SJSA1 (cell line): ENCODE data around the gene CDHR2. TPM values are rescaled to one million over a fixed set of nuclear protein-coding genes. Genes with fewer than 3 reads are reported as not detected.

Source experiments
- DNase-seq, 2 experiments: peaks; one replicate each; pipeline ENCODE4 v3.0.0-alpha.2; 2015 to 2020; ENCODE audit warnings: low spot score in 2 of 2, low read depth in 1 of 2
- H3K27ac ChIP-seq: fragments of 250-450 bp; sonication (Bioruptor Pico); 2 replicates; pipeline ENCODE4 v1.5.1; 2020; ENCODE audit warnings: mild to moderate bottlenecking, moderate library complexity
- H3K27me3 ChIP-seq: fragments of 250-450 bp; sonication (Bioruptor Pico); replicated peaks from 2 replicates; pipeline ENCODE4 v1.5.1; 2020; ENCODE audit warnings: mild to moderate bottlenecking, moderate library complexity
- H3K36me3 ChIP-seq: fragments of 250-450 bp; sonication (Bioruptor Pico); 2 replicates; pipeline ENCODE4 v1.5.1; 2020; ENCODE audit warnings: mild to moderate bottlenecking
- H3K4me1 ChIP-seq: fragments of 250-450 bp; sonication (Bioruptor Pico); replicated peaks from 2 replicates; pipeline ENCODE4 v1.6.1; 2021; ENCODE audit warnings: mild to moderate bottlenecking
- H3K4me3 ChIP-seq: fragments of 250-450 bp; sonication (Bioruptor Pico); 2 replicates; pipeline ENCODE4 v1.5.1; 2020; ENCODE audit warnings: mild to moderate bottlenecking
- H3K9me3 ChIP-seq: fragments of 250-450 bp; sonication (Bioruptor Pico); replicated peaks from 2 replicates; pipeline ENCODE4 v1.5.1; 2020; ENCODE audit warnings: mild to moderate bottlenecking
- total RNA-seq: library from RNA; depleted of rRNA; stranded (reverse); fragments of >200 nt; shearing (Covaris generic); gene quantifications from 2 replicates; pipeline ENCODE4 v1.2.3, GENCODE V29; 2014

The CDHR2 gene
- total RNA-seq, 1 experiment from 2014 or later: not detected

- no peaks in the 10 kb centered on the region for H3K36me3 ChIP-seq
- no peak overlapping the region for H3K27ac ChIP-seq
- H3K4me1 ChIP-seq: peaks cover 14% of the 10 kb centered on the region
- no peak for DNase-seq
- H3K27me3 ChIP-seq: peaks cover 91% of the 10 kb centered on the region
- H3K4me3 ChIP-seq: no peak overlapping the region
- no peaks in the 10 kb centered on the region for H3K9me3 ChIP-seq
These were observed 83.6 kb downstream of the CDHR2 start for GRCh38 chr5:176632745-176633144.

- Histone ChIP-seq H3K27me3 (peaks cover 90% of the 10 kb centered on the region), H3K9me3 (no peaks in the 10 kb centered on the region), H3K4me1 (peaks cover 14% of the 10 kb centered on the region), H3K4me3 (no peak overlapping the region), H3K27ac (no peak overlapping the region), H3K36me3 (no peaks in the 10 kb centered on the region)
- DNase-seq: no peak
These were observed 84.5 kb downstream of the CDHR2 start for GRCh38 chr5:176633598-176633997.

GRCh38 chr5:176636426-176636825, 87.3 kb downstream of the CDHR2 start:
- Histone ChIP-seq H3K27ac (no peak overlapping the region), H3K36me3 (no peaks in the 10 kb centered on the region), H3K4me3 (no peak overlapping the region), H3K27me3 (peaks cover 61% of the 10 kb centered on the region), H3K9me3 (no peaks in the 10 kb centered on the region), H3K4me1 (no peaks in the 10 kb centered on the region)
- DNase-seq: no peak

GRCh38 chr5:176637556-176637955, 88.4 kb downstream of the CDHR2 start:
- H3K27me3 ChIP-seq: peaks cover 50% of the 10 kb centered on the region

GRCh38 chr5:176638437-176638836, 89.3 kb downstream of the CDHR2 start:
- Histone ChIP-seq H3K27ac (no peak overlapping the region), H3K27me3 (peaks cover 41% of the 10 kb centered on the region), H3K4me3 (no peak overlapping the region), H3K4me1 (no peaks in the 10 kb centered on the region), H3K9me3 (no peaks in the 10 kb centered on the region), H3K36me3 (no peaks in the 10 kb centered on the region)
- DNase-seq: no peak

More at GRCh38 chr5:176637556-176637955, 88.4 kb downstream of the CDHR2 start:
- Histone ChIP-seq H3K9me3 (no peaks in the 10 kb centered on the region), H3K36me3 (no peaks in the 10 kb centered on the region), H3K27ac (no peak overlapping the region), H3K4me1 (no peaks in the 10 kb centered on the region), H3K4me3 (no peak overlapping the region)
- DNase-seq: no peak

GRCh38 chr5:176639208-176639607, 90.1 kb downstream of the CDHR2 start:
- Histone ChIP-seq H3K4me3 (no peak overlapping the region), H3K36me3 (no peaks in the 10 kb centered on the region), H3K27me3 (peaks cover 34% of the 10 kb centered on the region), H3K27ac (no peak overlapping the region), H3K9me3 (no peaks in the 10 kb centered on the region), H3K4me1 (no peaks in the 10 kb centered on the region)
- DNase-seq: no peak

- Histone ChIP-seq H3K4me3 (no peak overlapping the region), H3K9me3 (no peaks in the 10 kb centered on the region), H3K27me3 (peaks cover 26% of the 10 kb centered on the region), H3K4me1 (no peaks in the 10 kb centered on the region), H3K27ac (no peak overlapping the region), H3K36me3 (no peaks in the 10 kb centered on the region)
- no peak for DNase-seq
These were observed 90.8 kb downstream of the CDHR2 start for GRCh38 chr5:176639981-176640380.

- no peak overlapping the region for H3K27ac ChIP-seq
- H3K4me1 ChIP-seq: no peaks in the 10 kb centered on the region
- no peak for DNase-seq
- H3K36me3 ChIP-seq: no peaks in the 10 kb centered on the region
- H3K4me3 ChIP-seq: no peak overlapping the region
- peaks cover 23% of the 10 kb centered on the region for H3K27me3 ChIP-seq
- no peaks in the 10 kb centered on the region for H3K9me3 ChIP-seq
These were observed 91.5 kb downstream of the CDHR2 start for GRCh38 chr5:176640616-176641015.

- no peak for DNase-seq
- Histone ChIP-seq H3K27me3 (peaks cover 5% of the 10 kb centered on the region; the same call in 1 of the 2 replicates), H3K36me3 (no peaks in the 10 kb centered on the region), H3K27ac (no peak overlapping the region), H3K9me3 (no peaks in the 10 kb centered on the region), H3K4me3 (no peak overlapping the region), H3K4me1 (peaks cover 6% of the 10 kb centered on the region)
These were observed 93.7 kb downstream of the CDHR2 start for GRCh38 chr5:176642675-176643490.

- Histone ChIP-seq H3K36me3 (no peaks in the 10 kb centered on the region), H3K4me3 (no peak overlapping the region), H3K9me3 (no peaks in the 10 kb centered on the region), H3K27ac (no peak overlapping the region), H3K4me1 (peaks cover 13% of the 10 kb centered on the region), H3K27me3 (no peaks in the 10 kb centered on the region)
- no peak for DNase-seq
These were observed 94.5 kb downstream of the CDHR2 start for GRCh38 chr5:176643491-176644219.

GRCh38 chr5:176644294-176644693, 95.2 kb downstream of the CDHR2 start:
- no peaks in the 10 kb centered on the region for H3K9me3 ChIP-seq
- no peak for DNase-seq

GRCh38 chr5:176644878-176645670, 95.9 kb downstream of the CDHR2 start:
- Histone ChIP-seq H3K4me1 (peaks cover 16% of the 10 kb centered on the region), H3K9me3 (no peaks in the 10 kb centered on the region), H3K36me3 (no peaks in the 10 kb centered on the region), H3K27me3 (no peaks in the 10 kb centered on the region), H3K27ac (no peak overlapping the region), H3K4me3 (no peak overlapping the region)
- no peak for DNase-seq

More at GRCh38 chr5:176644294-176644693, 95.2 kb downstream of the CDHR2 start:
- no peaks in the 10 kb centered on the region for H3K27me3 ChIP-seq
- H3K27ac ChIP-seq: no peak overlapping the region
- peaks cover 16% of the 10 kb centered on the region for H3K4me1 ChIP-seq
- H3K36me3 ChIP-seq: no peaks in the 10 kb centered on the region
- no peak overlapping the region for H3K4me3 ChIP-seq
